BJ (cell line): Measurements from ENCODE around the gene ZNF765. TPM values are rescaled to one million over a fixed set of nuclear protein-coding genes. Genes with fewer than 3 reads are reported as not detected.
"Not testable (repeated sequence)": the region's sequence is repeated elsewhere in the genome, so short reads cannot be mapped to it uniquely, and the experiment has no call there.

ENCODE experiments used
- CTCF ChIA-PET: fragments of 350-600 bp; formaldehyde crosslinking; extraction: SDS; loops from one replicate; lab custom pipeline; 2021; ENCODE audit warnings: antibody characterized with exemption, inconsistent platforms; lab: Yijun Ruan, JAX
- POLR2A ChIA-PET: fragments of 300-600 bp; sonication (Branson Sonifier 250); formaldehyde crosslinking; extraction: SDS; loops from one replicate; lab custom pipeline; 2021; ENCODE audit warnings: antibody characterized with exemption; lab: Charles Lee
- DNase-seq: peaks from one replicate; pipeline ENCODE4 v3.0.0-alpha.2; 2011; ENCODE audit warnings: low read depth
- H3K27me3 ChIP-seq: 2 replicates; pipeline ENCODE4 v1.6.0; 2011; ENCODE audit warnings: low read length; ENCODE audit not compliant: control insufficient read depth, insufficient read depth
- H3K36me3 ChIP-seq: 2 replicates; pipeline ENCODE4 v1.5.1; 2011; ENCODE audit warnings: low read length; ENCODE audit not compliant: control insufficient read depth, insufficient read depth
- H3K4me3 ChIP-seq: 2 replicates; pipeline ENCODE4 v1.5.1; 2011; ENCODE audit warnings: low read depth, mild to moderate bottlenecking, control low read depth, low read length
- polyA plus RNA-seq: library from polyadenylated mRNA; depleted of rRNA; stranded (reverse); fragments of >200 nt; gene quantifications from 2 replicates; pipeline ENCODE4 v1.2.3, GENCODE V29; 2011
- TF ChIP-seq, protein P1 (sequence below): IDR thresholded peaks from 2 replicates; pipeline ENCODE4 v1.5.1; 2011; ENCODE audit warnings: low read depth, mild to moderate bottlenecking, control low read depth, inconsistent platforms, low read length, moderate library complexity; ENCODE audit not compliant: insufficient read depth

ZNF765 gene
- polyA plus RNA-seq, 1 experiment = 2.9 TPM

DNA sequence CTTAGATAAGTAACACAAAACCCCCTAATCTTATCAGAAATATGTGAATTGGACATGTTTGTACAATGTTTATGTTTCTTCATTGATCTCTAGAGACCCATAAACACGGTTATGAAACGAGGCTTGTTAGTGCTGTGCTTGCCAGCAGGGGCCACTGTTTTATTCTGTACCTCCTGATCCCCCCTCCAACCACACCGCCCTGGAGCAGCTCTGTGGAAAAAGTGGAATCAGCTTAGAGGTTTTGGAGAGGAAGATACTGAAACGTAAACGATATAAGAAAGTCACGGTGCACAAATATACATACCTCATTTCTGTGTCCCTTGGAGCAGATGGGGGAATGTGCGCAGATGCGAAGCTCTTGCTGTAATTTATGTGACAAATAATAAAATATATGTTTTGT, 28.7 kb downstream of the ZNF765 start:
- TF ChIP-seq, protein P1, sequence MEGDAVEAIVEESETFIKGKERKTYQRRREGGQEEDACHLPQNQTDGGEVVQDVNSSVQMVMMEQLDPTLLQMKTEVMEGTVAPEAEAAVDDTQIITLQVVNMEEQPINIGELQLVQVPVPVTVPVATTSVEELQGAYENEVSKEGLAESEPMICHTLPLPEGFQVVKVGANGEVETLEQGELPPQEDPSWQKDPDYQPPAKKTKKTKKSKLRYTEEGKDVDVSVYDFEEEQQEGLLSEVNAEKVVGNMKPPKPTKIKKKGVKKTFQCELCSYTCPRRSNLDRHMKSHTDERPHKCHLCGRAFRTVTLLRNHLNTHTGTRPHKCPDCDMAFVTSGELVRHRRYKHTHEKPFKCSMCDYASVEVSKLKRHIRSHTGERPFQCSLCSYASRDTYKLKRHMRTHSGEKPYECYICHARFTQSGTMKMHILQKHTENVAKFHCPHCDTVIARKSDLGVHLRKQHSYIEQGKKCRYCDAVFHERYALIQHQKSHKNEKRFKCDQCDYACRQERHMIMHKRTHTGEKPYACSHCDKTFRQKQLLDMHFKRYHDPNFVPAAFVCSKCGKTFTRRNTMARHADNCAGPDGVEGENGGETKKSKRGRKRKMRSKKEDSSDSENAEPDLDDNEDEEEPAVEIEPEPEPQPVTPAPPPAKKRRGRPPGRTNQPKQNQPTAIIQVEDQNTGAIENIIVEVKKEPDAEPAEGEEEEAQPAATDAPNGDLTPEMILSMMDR = peak; percentile 15; the same call in 1 of the 2 replicates
- H3K4me3 ChIP-seq, H3K27me3 ChIP-seq, DNase-seq, POLR2A ChIA-PET, H3K36me3 ChIP-seq: not testable (repeated sequence)
- CTCF ChIA-PET = interaction anchor here (1.0 kb wide), 1 partner anchor 29 kb away, joined by 3 read pairs; the partner anchor contains the start of gene ZNF765

DNA sequence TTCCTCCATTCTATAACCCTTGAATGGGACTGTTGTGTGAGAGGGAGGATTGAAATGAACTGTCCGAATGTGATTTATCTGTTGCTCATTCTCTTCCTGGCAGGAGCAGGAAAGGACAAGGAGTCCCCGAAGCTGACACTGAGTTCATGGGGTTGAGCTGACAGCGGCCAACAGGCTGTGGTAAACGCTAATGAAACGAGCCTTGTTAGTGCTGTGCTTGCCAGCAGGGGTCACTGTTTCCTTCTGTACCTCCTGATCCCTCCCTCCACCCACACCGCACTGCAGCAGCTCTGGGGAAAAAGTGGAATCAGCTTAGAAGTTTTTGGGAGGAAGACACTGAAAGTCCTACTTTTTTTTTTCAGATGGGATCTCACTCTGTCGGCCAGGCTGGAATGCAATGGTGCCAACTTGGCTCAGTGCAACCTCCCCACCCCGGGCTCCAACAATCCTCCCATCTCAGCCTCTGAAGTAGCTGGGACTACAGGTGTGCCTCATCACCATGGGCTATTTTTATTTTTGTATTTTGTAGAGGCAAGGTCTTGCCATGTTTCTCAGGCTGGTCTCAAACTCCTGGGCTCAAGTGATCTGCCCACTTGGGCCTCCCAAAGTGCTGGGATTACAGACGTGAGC, 30.1 kb downstream of the ZNF765 start:
- no peak for DNase-seq
- TF ChIP-seq, protein P1 = peak; percentile 80
- no peaks in the 10 kb centered on the region for H3K27me3 ChIP-seq
- ChIA-PET POLR2A (no interaction called here), CTCF (interaction anchor here (0.5 to 1.7 kb wide), 14 partner anchors 9 to 1941 kb away, joined by 3 to 9 read pairs (median 3); no protein-coding TSS in a partner anchor)
- H3K36me3 ChIP-seq = no peaks in the 10 kb centered on the region
- H3K4me3 ChIP-seq = no peak overlapping the region

DNA sequence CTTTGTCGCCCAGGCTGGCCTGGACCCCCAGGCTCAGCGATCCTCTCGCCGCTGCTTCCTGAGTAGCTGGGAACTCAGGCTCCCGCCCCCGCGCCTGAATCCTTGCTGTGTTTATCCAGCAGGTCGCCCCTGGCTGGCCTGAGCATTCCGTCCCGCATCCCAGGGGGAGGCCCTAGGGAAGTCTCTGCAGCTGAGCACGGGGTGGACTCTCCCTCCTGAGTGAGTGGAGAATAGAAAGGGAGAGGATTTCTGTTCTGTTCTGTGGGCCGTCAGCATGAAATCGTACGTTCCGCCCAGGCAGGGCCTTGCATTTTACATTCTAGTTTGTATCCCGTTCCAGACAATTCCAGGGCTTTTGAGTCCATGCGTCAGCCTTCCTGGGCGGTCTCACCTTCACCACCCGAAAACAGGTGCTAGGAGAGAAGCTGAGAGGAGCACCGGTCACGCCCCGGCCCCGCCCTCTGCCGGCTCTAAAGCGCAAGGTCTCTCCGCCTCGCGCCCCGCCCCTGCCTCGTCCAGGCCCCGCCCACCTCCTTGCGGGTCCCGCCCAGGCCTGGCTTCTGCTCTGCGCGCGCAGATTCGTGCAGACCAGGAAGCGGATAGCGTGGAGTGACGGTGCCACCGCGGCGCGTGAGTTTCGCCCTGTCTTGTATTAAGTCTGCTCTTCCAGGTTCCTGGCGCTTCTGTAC, 36.6 kb downstream of the ZNF765 start, which contains the start of gene ZNF761:
TSS of gene ZNF761 (plus strand) at position 586 of the 689 bp plus-strand sequence. CDS start 15,285 bp downstream, outside the sequence.
- CTCF ChIA-PET = interaction anchor here (1.2 kb wide), 1 partner anchor 8 kb away, joined by 4 read pairs; no protein-coding TSS in a partner anchor
- Histone ChIP-seq H3K36me3 (no peaks in the 10 kb centered on the region; the same call in 1 of the 2 replicates), H3K4me3 (peak within 1 kb of the TSS; percentile 79), H3K27me3 (no peaks in the 10 kb centered on the region)
- TF ChIP-seq, protein P1 = peak; percentile 59
- peak; percentile 35 for DNase-seq
- POLR2A ChIA-PET = no interaction called here

DNA sequence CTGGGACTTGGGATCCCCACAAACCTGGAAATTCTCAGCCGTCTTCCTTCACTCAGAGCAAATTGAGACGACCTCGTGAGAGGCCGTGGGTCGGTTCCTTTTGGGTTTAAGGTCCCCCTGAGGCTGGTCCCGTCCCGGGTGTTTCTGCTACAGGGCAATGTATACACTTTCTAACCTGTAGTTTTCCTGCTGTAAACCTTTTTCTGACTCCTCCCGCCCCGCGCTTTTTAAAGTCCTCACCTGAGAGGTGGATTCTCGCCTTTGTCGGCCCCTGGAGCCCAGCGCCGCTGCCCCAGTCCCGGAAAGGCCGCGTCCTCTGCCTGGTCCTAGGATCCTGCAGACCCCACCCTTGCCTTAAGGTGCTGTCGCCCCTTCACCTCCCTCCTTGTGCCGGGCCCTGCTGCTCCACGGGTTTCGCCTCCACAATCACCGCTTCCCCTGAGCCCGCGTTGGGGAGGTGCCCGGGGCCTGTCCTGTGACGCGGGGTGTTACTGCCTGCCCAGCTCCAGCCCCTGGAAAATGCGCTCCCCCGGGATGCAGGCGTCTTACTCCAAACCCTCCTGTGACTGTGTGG, 37.2 kb downstream of the ZNF765 start:
- Histone ChIP-seq H3K4me3 (peak overlapping the region; percentile 79), H3K36me3 (no peaks in the 10 kb centered on the region; the same call in 1 of the 2 replicates), H3K27me3 (no peaks in the 10 kb centered on the region)
- TF ChIP-seq, protein P1 = no peak
- ChIA-PET CTCF (no interaction called here), POLR2A (no interaction called here)
- no peak for DNase-seq

DNA sequence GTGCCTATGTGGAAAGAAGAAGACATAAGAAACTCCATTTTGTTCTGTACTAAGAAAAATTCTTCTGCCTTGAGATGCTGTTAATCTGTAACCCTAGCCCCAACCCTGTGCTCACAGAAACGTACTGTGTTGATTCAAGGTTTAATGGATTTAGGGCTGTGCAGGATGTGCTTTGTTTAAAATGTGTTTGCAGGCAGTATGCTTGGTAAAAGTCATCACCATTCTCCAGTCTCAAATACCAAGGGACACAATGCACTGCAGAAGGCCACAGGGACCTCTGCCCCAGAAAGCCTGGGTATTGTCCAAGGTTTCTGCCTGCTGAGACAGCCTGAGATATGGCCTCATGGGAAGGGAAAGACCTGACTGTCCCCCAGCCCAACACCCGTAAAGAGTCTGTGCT, 48.9 kb downstream of the ZNF765 start:
- H3K4me3 ChIP-seq, POLR2A ChIA-PET, DNase-seq, H3K36me3 ChIP-seq, H3K27me3 ChIP-seq, CTCF ChIA-PET: not testable (repeated sequence)

DNA sequence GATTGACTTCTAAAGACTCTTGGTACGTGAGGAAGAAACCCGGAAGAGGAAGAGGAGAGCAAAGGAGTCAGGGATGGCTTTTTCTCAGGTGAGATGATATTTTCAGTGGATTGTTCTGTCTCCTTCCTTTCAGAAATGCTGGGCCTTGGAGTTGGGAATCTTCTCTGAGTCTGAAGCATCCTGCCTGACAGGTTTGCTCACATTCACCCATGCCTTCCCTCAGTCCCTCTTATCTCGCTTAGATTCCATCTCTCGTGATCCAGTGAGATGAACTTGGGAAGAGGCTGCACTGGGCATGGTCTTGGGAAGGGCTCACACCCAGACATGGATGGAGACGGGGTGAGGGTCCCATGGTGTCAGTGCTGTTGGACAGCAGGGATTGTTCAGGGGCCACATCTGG, 52.2 kb downstream of the ZNF765 start:
- H3K27me3 ChIP-seq, H3K4me3 ChIP-seq, POLR2A ChIA-PET, DNase-seq, H3K36me3 ChIP-seq, CTCF ChIA-PET: not testable (repeated sequence)
